PFSK-1 (cell line): ENCODE data around the gene TMPRSS11A.

Experiments
- FOXP2 ChIP-seq: optimal IDR thresholded peaks from 2 replicates; pipeline ENCODE3; 2011; ENCODE audit warnings: borderline replicate concordance, control low read depth, inconsistent platforms; ENCODE audit not compliant: insufficient read depth; ENCODE audit errors: extremely low read length, extremely low read depth
- POLR2AphosphoS5 ChIP-seq: IDR thresholded peaks from 2 replicates; pipeline ENCODE4 v1.6.1; 2012; ENCODE audit warnings: low read depth, mild to moderate bottlenecking, control low read depth, low read length, moderate library complexity
- SIN3A ChIP-seq: IDR thresholded peaks from 2 replicates; pipeline ENCODE4 v1.6.1; 2012; ENCODE audit warnings: mild to moderate bottlenecking, low read length, moderate library complexity, borderline replicate concordance; ENCODE audit not compliant: insufficient read depth
- TAF1 ChIP-seq: IDR thresholded peaks from 2 replicates; pipeline ENCODE4 v1.6.1; 2012; ENCODE audit warnings: low read length, control low read depth, borderline replicate concordance; ENCODE audit not compliant: insufficient read depth
- TF ChIP-seq, protein P1 (sequence below), 2 experiments: IDR thresholded peaks; 2 replicates each; pipeline versions ENCODE4 v1.6.1 to v1.8.0; 2011 to 2012; ENCODE audit warnings: low read depth in 2 of 2, low read length in 2 of 2, control low read depth in 1 of 2, inconsistent platforms in 1 of 2, mild to moderate bottlenecking in 1 of 2, moderate library complexity in 1 of 2; ENCODE audit not compliant: insufficient read depth in 1 of 2

The TMPRSS11A gene

DNA sequence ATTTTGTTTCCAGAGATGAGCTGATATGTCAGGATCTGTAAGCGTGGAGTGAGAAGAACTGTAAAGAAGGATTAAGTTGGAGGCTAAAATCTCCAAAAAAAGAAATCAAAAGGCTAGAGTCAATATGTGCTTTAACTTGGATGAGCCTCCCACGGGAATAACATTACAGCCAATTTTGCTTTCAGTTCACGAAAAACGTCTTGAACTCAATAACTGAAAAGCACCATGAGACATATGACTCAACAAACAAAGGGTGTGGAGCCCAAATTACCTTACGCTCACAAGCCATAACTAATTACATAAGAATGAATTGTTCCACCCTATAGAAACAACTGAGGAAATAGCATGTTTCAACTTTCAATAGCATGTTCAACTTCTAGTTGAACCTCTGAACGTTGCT is 101.8 kb downstream of the TMPRSS11A start:
- TF ChIP-seq TAF1: no peak
- no peak for TF ChIP-seq SIN3A
- no peak for TF ChIP-seq POLR2AphosphoS5
- no peak for TF ChIP-seq FOXP2
- TF ChIP-seq, protein P1, sequence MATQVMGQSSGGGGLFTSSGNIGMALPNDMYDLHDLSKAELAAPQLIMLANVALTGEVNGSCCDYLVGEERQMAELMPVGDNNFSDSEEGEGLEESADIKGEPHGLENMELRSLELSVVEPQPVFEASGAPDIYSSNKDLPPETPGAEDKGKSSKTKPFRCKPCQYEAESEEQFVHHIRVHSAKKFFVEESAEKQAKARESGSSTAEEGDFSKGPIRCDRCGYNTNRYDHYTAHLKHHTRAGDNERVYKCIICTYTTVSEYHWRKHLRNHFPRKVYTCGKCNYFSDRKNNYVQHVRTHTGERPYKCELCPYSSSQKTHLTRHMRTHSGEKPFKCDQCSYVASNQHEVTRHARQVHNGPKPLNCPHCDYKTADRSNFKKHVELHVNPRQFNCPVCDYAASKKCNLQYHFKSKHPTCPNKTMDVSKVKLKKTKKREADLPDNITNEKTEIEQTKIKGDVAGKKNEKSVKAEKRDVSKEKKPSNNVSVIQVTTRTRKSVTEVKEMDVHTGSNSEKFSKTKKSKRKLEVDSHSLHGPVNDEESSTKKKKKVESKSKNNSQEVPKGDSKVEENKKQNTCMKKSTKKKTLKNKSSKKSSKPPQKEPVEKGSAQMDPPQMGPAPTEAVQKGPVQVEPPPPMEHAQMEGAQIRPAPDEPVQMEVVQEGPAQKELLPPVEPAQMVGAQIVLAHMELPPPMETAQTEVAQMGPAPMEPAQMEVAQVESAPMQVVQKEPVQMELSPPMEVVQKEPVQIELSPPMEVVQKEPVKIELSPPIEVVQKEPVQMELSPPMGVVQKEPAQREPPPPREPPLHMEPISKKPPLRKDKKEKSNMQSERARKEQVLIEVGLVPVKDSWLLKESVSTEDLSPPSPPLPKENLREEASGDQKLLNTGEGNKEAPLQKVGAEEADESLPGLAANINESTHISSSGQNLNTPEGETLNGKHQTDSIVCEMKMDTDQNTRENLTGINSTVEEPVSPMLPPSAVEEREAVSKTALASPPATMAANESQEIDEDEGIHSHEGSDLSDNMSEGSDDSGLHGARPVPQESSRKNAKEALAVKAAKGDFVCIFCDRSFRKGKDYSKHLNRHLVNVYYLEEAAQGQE (IDR thresholded peaks at IDR 0.05; ENCODE audit: insufficient read depth in 1 of 2, low read depth in 2 of 2, low read length in 2 of 2): no peak
